Fibroblast of lung (primary cell): ENCODE measurements around the gene CCL3. TPM values are rescaled to one million over a fixed set of nuclear protein-coding genes. Genes with fewer than 3 reads are reported as not detected.
"Not testable (repeated sequence)": the region's sequence is repeated elsewhere in the genome, so short reads cannot be mapped to it uniquely, and the experiment has no call there.

ENCODE experiments used
- DNase-seq, 2 donors: peaks; one replicate each; pipeline versions ENCODE4 v3.0.0 to v3.0.0-alpha.2; 2010; ENCODE audit warnings: low read depth in 2 of 2
- H2AFZ ChIP-seq: 2 replicates; pipeline ENCODE4 v1.5.1; 2012; ENCODE audit warnings: low read length, control low read depth, inconsistent platforms
- H3K27ac ChIP-seq: 2 replicates; pipeline ENCODE4 v1.5.1; 2011; ENCODE audit warnings: low read length, control low read depth; ENCODE audit not compliant: insufficient read depth
- H3K27me3 ChIP-seq: 2 replicates; pipeline ENCODE4 v1.5.1; 2011; ENCODE audit warnings: mild to moderate bottlenecking, low read length; ENCODE audit not compliant: control insufficient read depth, insufficient read depth
- H3K36me3 ChIP-seq: 2 replicates; pipeline ENCODE4 v1.5.1; 2011; ENCODE audit warnings: low read length; ENCODE audit not compliant: control insufficient read depth, insufficient read depth
- H3K4me1 ChIP-seq: 2 replicates; pipeline ENCODE4 v1.5.1; 2011; ENCODE audit warnings: low read length; ENCODE audit not compliant: control insufficient read depth, insufficient read depth; ENCODE audit errors: extremely low read depth
- H3K4me2 ChIP-seq: 2 replicates; pipeline ENCODE4 v1.5.1; 2011; ENCODE audit warnings: low read length, control low read depth; ENCODE audit not compliant: insufficient read depth; ENCODE audit errors: extremely low read depth
- H3K4me3 ChIP-seq, 4 experiments: fragments of 200-600 bp in 1 of 4; sonication (generic) in 1 of 4; replicated peaks in 1 of 4; 2 replicates each; pipeline ENCODE4 v1.5.1; 2011 to 2016; ENCODE audit warnings: low read length in 4 of 4, low read depth in 3 of 4, mild to moderate bottlenecking in 3 of 4, control low read depth in 2 of 4, inconsistent platforms in 1 of 4, mixed read lengths in 1 of 4; ENCODE audit not compliant: insufficient read depth in 1 of 4; ENCODE audit errors: control extremely low read depth in 1 of 4
- H3K79me2 ChIP-seq: 2 replicates; pipeline ENCODE4 v1.5.1; 2012; ENCODE audit warnings: mild to moderate bottlenecking, low read length, inconsistent platforms; ENCODE audit not compliant: control insufficient read depth, insufficient read depth
- H3K9ac ChIP-seq: 2 replicates; pipeline ENCODE4 v1.5.1; 2011; ENCODE audit warnings: mild to moderate bottlenecking, low read length, control low read depth; ENCODE audit not compliant: insufficient read depth
- H3K9me3 ChIP-seq: 2 replicates; pipeline ENCODE4 v1.5.1; 2012; ENCODE audit warnings: low read depth, low read length; ENCODE audit not compliant: control insufficient read depth, insufficient read depth
- H4K20me1 ChIP-seq: 2 replicates; pipeline ENCODE4 v1.5.1; 2011; ENCODE audit warnings: low read length; ENCODE audit not compliant: control insufficient read depth, insufficient read depth; ENCODE audit errors: extremely low read depth
- EZH2 ChIP-seq: IDR thresholded peaks from 2 replicates; pipeline ENCODE4 v1.5.1; 2012; ENCODE audit warnings: low read length, control low read depth, mild to moderate bottlenecking; ENCODE audit errors: missing control alignments
- polyA plus RNA-seq, 2 donors: library from polyadenylated mRNA; depleted of rRNA in 1 of 2; stranded (reverse) in 1 of 2; unstranded in 1 of 2; fragments of >200 nt; gene quantifications; 2 replicates each; pipeline ENCODE4 v1.2.1, GENCODE V29; 2011 to 2012; ENCODE audit warnings: missing spikeins in 1 of 2
- total RNA-seq: library from RNA; depleted of rRNA; stranded (reverse); fragments of >200 nt; gene quantifications from 2 replicates; pipeline ENCODE4 v1.2.1, GENCODE V29; 2014
- TF ChIP-seq, protein P1 (sequence below), 2 donors: IDR thresholded peaks in 1 of 2; conservative IDR thresholded peaks in 1 of 2; 1 replicate in 1 of 2; 2 replicates in 1 of 2; pipeline ENCODE4 v1.5.1; 2011 to 2012; ENCODE audit warnings: low read length in 2 of 2, control low read depth in 1 of 2, inconsistent platforms in 1 of 2, low read depth in 1 of 2, mild to moderate bottlenecking in 1 of 2

The CCL3 gene
- total and polyA plus RNA-seq, 2 donors (not counting 1 experiment from before 2014, with no cell fraction given), result not detected

- Histone ChIP-seq H3K79me2 (no peaks in the 10 kb centered on the region), H2AFZ (no peak overlapping the region), H3K9me3 (no peaks in the 10 kb centered on the region), H3K4me2 (no peak overlapping the region), H4K20me1 (no peaks in the 10 kb centered on the region), H3K4me1 (no peaks in the 10 kb centered on the region), H3K27me3 (no peaks in the 10 kb centered on the region), H3K9ac (no peak overlapping the region), H3K27ac (no peak overlapping the region), H3K36me3 (no peaks in the 10 kb centered on the region), H3K4me3 (no peak overlapping the region)
- TF ChIP-seq, protein P1, sequence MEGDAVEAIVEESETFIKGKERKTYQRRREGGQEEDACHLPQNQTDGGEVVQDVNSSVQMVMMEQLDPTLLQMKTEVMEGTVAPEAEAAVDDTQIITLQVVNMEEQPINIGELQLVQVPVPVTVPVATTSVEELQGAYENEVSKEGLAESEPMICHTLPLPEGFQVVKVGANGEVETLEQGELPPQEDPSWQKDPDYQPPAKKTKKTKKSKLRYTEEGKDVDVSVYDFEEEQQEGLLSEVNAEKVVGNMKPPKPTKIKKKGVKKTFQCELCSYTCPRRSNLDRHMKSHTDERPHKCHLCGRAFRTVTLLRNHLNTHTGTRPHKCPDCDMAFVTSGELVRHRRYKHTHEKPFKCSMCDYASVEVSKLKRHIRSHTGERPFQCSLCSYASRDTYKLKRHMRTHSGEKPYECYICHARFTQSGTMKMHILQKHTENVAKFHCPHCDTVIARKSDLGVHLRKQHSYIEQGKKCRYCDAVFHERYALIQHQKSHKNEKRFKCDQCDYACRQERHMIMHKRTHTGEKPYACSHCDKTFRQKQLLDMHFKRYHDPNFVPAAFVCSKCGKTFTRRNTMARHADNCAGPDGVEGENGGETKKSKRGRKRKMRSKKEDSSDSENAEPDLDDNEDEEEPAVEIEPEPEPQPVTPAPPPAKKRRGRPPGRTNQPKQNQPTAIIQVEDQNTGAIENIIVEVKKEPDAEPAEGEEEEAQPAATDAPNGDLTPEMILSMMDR (conservative IDR thresholded peaks at IDR 0.05 in 1 of 2, IDR thresholded peaks at IDR 0.05 in 1 of 2; ENCODE audit: low read depth in 1 of 2, low read length in 2 of 2), result no peak
- TF ChIP-seq EZH2, result no peak
- DNase-seq, result no peak
Observed at GRCh38 chr17:36127199-36127893, 37.4 kb upstream of the CCL3 start.

- H4K20me1 ChIP-seq, result no peaks in the 10 kb centered on the region
- no peak overlapping the region for H2AFZ ChIP-seq
- no peak overlapping the region for H3K4me3 ChIP-seq
- no peaks in the 10 kb centered on the region for H3K79me2 ChIP-seq
- H3K27me3 ChIP-seq, result no peaks in the 10 kb centered on the region
- no peak overlapping the region for H3K4me2 ChIP-seq
- H3K9ac ChIP-seq, result no peak overlapping the region
- DNase-seq, result no peak
- H3K27ac ChIP-seq, result no peak overlapping the region
- TF ChIP-seq EZH2, result no peak
- TF ChIP-seq, protein P1 (conservative IDR thresholded peaks at IDR 0.05 in 1 of 2, IDR thresholded peaks at IDR 0.05 in 1 of 2; ENCODE audit: low read depth in 1 of 2, low read length in 2 of 2), result no peak
- no peaks in the 10 kb centered on the region for H3K9me3 ChIP-seq
- no peaks in the 10 kb centered on the region for H3K36me3 ChIP-seq
- H3K4me1 ChIP-seq, result no peaks in the 10 kb centered on the region
Observed at GRCh38 chr17:36124879-36125824, 35.2 kb upstream of the CCL3 start.

DNA sequence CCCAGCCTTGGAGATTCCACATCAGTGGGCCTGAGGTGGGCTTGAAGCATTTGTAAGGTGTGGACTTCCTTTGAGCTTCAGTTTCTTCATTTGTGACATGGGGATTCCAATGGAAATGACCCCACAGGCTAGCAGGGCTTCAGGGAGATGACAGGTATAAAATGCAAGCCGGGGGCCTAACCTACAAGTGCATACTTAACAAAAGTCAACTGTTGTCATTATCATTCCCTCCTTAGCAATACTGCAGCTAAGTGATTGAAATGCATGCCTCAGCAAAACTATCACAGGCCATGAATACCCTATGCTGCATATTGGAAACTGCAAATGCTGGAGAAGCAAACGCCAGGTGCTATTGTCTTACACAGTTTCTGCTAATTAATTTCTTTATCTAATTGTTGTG lies 33.5 kb upstream of the CCL3 start:
- Histone ChIP-seq H3K36me3 (no peaks in the 10 kb centered on the region), H4K20me1 (no peaks in the 10 kb centered on the region), H3K9ac (no peak overlapping the region), H3K27ac (no peak overlapping the region), H3K79me2 (no peaks in the 10 kb centered on the region), H3K4me2 (no peak overlapping the region), H3K9me3 (no peaks in the 10 kb centered on the region), H3K27me3 (no peaks in the 10 kb centered on the region), H2AFZ (no peak overlapping the region), H3K4me3 (no peak overlapping the region), H3K4me1 (no peaks in the 10 kb centered on the region)
- TF ChIP-seq, protein P1 (conservative IDR thresholded peaks at IDR 0.05 in 1 of 2, IDR thresholded peaks at IDR 0.05 in 1 of 2; ENCODE audit: low read depth in 1 of 2, low read length in 2 of 2), result no peak
- TF ChIP-seq EZH2, result no peak
- no peak for DNase-seq

- not testable (repeated sequence) for H3K79me2 ChIP-seq, H3K36me3 ChIP-seq, H3K4me3 ChIP-seq, H3K4me2 ChIP-seq, DNase-seq, H3K27me3 ChIP-seq, H2AFZ ChIP-seq, H3K27ac ChIP-seq, H3K9ac ChIP-seq, H4K20me1 ChIP-seq, H3K4me1 ChIP-seq, H3K9me3 ChIP-seq
Observed at GRCh38 chr17:36121099-36121498, 31.2 kb upstream of the CCL3 start.
